OCI-LY3 (cell line): ENCODE measurements around the gene SGIP1.

Source experiments
- EZH2phosphoT487 ChIP-seq: fragments of 200-600 bp; shearing (Covaris generic); IDR thresholded peaks from 2 replicates; pipeline ENCODE4 v1.6.1; 2018; ENCODE audit warnings: antibody characterized with exemption, mixed run types, low read depth
- TF ChIP-seq, protein P1 (sequence below): fragments of 200-600, 300-600 bp; sonication (generic); IDR thresholded peaks from 2 replicates; pipeline ENCODE4 v1.5.1; 2014; ENCODE audit warnings: antibody characterized with exemption, low read length, low read depth

DNA sequence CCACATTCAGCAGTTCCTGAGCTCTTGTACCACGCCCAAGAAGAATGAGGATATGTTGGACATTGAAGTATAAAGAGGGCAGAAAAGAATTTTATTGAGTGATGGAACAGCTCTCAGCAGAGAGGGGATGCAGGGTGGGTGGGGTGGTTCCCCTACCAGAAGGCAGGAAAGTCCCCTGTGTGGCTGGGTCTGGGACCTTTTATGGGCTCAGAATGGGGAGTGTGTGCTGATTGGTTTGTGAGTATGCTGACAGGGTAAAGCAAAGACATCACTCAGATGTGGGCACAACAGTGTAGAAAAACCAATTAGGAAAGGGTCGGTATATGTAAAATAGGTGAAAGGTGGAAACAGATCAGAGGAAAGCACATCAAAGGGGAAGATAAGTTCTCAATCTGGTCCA, 62.2 kb downstream of the SGIP1 start:
- TF ChIP-seq, protein P1, sequence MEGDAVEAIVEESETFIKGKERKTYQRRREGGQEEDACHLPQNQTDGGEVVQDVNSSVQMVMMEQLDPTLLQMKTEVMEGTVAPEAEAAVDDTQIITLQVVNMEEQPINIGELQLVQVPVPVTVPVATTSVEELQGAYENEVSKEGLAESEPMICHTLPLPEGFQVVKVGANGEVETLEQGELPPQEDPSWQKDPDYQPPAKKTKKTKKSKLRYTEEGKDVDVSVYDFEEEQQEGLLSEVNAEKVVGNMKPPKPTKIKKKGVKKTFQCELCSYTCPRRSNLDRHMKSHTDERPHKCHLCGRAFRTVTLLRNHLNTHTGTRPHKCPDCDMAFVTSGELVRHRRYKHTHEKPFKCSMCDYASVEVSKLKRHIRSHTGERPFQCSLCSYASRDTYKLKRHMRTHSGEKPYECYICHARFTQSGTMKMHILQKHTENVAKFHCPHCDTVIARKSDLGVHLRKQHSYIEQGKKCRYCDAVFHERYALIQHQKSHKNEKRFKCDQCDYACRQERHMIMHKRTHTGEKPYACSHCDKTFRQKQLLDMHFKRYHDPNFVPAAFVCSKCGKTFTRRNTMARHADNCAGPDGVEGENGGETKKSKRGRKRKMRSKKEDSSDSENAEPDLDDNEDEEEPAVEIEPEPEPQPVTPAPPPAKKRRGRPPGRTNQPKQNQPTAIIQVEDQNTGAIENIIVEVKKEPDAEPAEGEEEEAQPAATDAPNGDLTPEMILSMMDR, result no peak
- no peak for TF ChIP-seq EZH2phosphoT487
